A549 treated with AZD2906 at 1 μM for 4 hours (cell line): ENCODE measurements around the gene TRAPPC10. TPM values are rescaled to one million over a fixed set of nuclear protein-coding genes. Genes with fewer than 3 reads are reported as not detected.

Source experiments
- total RNA-seq: library from RNA; stranded (reverse); fragments of 200-300 nt; extraction: Qiagen RNA extraction; gene quantifications from 5 replicates; pipeline ENCODE4 v1.2.3, GENCODE V29; 2022

Gene TRAPPC10, protein sequence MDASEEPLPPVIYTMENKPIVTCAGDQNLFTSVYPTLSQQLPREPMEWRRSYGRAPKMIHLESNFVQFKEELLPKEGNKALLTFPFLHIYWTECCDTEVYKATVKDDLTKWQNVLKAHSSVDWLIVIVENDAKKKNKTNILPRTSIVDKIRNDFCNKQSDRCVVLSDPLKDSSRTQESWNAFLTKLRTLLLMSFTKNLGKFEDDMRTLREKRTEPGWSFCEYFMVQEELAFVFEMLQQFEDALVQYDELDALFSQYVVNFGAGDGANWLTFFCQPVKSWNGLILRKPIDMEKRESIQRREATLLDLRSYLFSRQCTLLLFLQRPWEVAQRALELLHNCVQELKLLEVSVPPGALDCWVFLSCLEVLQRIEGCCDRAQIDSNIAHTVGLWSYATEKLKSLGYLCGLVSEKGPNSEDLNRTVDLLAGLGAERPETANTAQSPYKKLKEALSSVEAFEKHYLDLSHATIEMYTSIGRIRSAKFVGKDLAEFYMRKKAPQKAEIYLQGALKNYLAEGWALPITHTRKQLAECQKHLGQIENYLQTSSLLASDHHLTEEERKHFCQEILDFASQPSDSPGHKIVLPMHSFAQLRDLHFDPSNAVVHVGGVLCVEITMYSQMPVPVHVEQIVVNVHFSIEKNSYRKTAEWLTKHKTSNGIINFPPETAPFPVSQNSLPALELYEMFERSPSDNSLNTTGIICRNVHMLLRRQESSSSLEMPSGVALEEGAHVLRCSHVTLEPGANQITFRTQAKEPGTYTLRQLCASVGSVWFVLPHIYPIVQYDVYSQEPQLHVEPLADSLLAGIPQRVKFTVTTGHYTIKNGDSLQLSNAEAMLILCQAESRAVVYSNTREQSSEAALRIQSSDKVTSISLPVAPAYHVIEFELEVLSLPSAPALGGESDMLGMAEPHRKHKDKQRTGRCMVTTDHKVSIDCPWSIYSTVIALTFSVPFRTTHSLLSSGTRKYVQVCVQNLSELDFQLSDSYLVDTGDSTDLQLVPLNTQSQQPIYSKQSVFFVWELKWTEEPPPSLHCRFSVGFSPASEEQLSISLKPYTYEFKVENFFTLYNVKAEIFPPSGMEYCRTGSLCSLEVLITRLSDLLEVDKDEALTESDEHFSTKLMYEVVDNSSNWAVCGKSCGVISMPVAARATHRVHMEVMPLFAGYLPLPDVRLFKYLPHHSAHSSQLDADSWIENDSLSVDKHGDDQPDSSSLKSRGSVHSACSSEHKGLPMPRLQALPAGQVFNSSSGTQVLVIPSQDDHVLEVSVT
- 16.0 to 19.9 TPM (median 18.9 TPM) in 5 replicates for total RNA-seq

DNA sequence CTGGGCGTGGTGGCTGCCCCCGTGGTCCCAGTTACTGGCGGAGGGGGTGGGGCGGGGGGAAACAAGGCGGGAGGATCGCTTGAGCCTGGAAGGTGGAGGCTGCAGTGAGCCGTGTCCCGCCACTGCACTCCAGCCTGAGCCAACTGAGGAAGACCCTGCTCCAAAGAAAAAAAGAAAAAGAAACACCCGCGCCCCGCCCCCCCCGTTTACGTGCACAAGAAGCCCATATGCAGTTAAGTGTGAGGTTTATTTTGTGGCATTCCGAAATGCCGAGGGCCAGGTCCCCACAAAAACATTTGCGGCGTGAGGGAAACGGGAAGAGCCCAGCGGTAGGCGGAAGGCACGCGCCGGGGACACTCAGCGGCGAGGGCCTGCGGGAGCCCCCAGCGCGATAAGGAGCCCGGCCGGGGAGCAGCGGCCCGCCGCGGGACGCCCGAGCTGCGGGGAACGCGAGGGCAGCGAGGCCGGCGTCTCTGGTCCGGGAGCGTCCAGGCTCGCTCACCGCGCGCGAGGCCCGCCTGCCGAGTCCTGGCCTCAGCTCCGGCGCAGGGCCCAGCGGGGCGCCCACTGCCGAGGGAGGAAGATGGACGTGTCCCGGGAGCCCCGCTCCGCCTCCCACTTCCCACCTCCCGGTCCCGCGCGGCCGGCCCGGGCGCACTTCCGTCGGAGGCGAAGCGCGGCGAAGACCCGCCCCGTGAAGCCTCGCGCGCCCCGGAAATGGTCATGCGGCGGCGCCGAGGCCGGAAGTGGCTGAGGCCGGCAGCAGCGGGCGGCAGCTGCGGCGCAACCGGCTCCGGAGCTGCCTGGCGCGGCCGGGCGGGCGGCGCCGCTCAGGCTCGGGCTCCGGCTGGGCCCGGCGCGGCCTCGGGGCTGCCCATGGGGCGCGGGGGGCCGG lies at the start of gene TRAPPC10:
TSS of gene TRAPPC10 (plus strand) at position 731 of the 895 bp plus-strand sequence. CDS start 185 bp downstream, outside the sequence.

DNA sequence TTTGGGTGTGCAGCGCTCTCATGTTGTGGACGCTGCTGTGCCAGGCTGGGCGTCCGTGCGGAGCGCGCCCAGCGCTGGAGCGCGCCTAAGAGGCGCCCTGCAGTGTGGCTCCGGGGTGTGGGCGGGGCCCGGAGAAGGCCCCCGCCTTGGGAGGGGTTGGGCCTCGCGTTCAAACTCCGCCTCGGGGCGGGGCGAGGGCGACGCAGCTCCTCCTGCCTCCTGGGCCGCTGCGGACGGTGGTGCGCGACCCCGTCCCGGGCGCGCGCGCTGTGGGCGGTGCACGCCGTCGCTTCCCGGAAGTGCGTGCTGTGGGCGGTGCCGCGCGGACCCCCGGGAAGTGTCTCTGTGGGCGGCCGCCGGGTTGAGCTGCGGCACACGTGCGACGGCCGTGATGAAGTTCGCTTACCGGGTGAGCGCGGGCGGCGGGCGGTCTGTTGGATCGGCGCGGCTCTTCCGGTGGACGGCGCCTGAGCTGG lies 95.0 kb downstream of the TRAPPC10 start, which contains the start of gene PWP2:
TSS of gene PWP2 (plus strand) at position 374 of the 476 bp plus-strand sequence. CDS start at position 392, 18 bp downstream.

Other genes starting within 250 kb of the TRAPPC10 start
- 76.0 to 95.5 TPM (median 90.3 TPM) in 5 replicates for gene CSTB, start 236.0 kb upstream of the TRAPPC10 start, total RNA-seq
- 30.6 to 37.3 TPM (median 32.8 TPM) in 5 replicates for gene RRP1, start 222.7 kb upstream of the TRAPPC10 start, total RNA-seq
- 21.4 to 26.3 TPM (median 23.8 TPM) in 5 replicates for gene AGPAT3, start 147.1 kb upstream of the TRAPPC10 start, total RNA-seq
- gene PWP2, start 95.1 kb downstream of the TRAPPC10 start, total RNA-seq: 1.6 to 2.6 TPM (median 1.9 TPM) in 5 replicates
- 3.2 to 5.8 TPM (median 3.7 TPM) in 5 replicates for gene GATD3, start 121.4 kb downstream of the TRAPPC10 start, total RNA-seq
- 4.1 to 4.8 TPM (median 4.5 TPM) in 5 replicates for gene ICOSLG, start 228.6 kb downstream of the TRAPPC10 start, total RNA-seq
- gene DNMT3L, start 249.6 kb downstream of the TRAPPC10 start, total RNA-seq: 0.09 TPM in 1 of 5 replicates, not detected in the others